Right atrium auricular region (tissue), 2 donors: Measurements from ENCODE around the gene DGKH. TPM values are rescaled to one million over a fixed set of nuclear protein-coding genes. Genes with fewer than 3 reads are reported as not detected.

Experiments used
- DNase-seq: peaks from one replicate; pipeline ENCODE4 v3.0.0-alpha.2; 2019; ENCODE audit warnings: low spot score
- H3K27ac ChIP-seq, 2 donors: fragments of 200-600 bp; sonication (generic); 1 replicate in 1 of 2; 2 replicates in 1 of 2; pipeline ENCODE4 v1.5.1; 2016 to 2019
- H3K27me3 ChIP-seq, 2 donors: fragments of 200-600 bp; sonication (generic); one replicate each; pipeline versions ENCODE4 v1.5.1 to v1.6.0; 2017 to 2019
- H3K36me3 ChIP-seq: fragments of 200-600 bp; sonication (generic); one replicate; pipeline ENCODE4 v1.5.1; 2016
- H3K4me1 ChIP-seq, 2 donors: fragments of 200-600 bp; sonication (generic); one replicate each; pipeline versions ENCODE4 v1.5.1 to v1.6.0; 2017 to 2019
- H3K4me3 ChIP-seq, 2 donors: fragments of 200-600 bp; sonication (generic); 1 replicate in 1 of 2; 2 replicates in 1 of 2; pipeline ENCODE4 v1.5.1; 2017 to 2019; ENCODE audit warnings: mild to moderate bottlenecking in 1 of 2, moderate library complexity in 1 of 2
- H3K9me3 ChIP-seq, 2 donors: fragments of 200-600 bp; sonication (generic); one replicate each; pipeline ENCODE4 v1.5.1; 2019
- CTCF ChIP-seq, 2 donors: fragments of 200-600 bp; sonication (generic); IDR thresholded peaks; one replicate each; pipeline ENCODE4 v1.5.1; 2019; ENCODE audit warnings: antibody characterized with exemption in 2 of 2
- total RNA-seq, 2 donors: library from RNA; depleted of rRNA; stranded (reverse); fragments of >200 nt; gene quantifications; one replicate each; pipeline ENCODE4 v1.1.0, GENCODE V29; 2016

The DGKH gene
- total RNA-seq, 2 donors from 2014 or later: 4.1 to 6.6 TPM

- H3K4me1 ChIP-seq: peaks cover 0 to 6% of the 10 kb centered on the region in 2 donors
- H3K27me3 ChIP-seq: no peaks in the 10 kb centered on the region
- no peak for TF ChIP-seq CTCF (IDR thresholded peaks at IDR 0.05)
- H3K9me3 ChIP-seq: peaks cover 0 to 8% of the 10 kb centered on the region in 2 donors
- no peak overlapping the region for H3K27ac ChIP-seq
- DNase-seq: no peak
- H3K4me3 ChIP-seq: no peak overlapping the region
- no peaks in the 10 kb centered on the region for H3K36me3 ChIP-seq
Observed at GRCh38 chr13:42057918-42058530, 9.6 kb downstream of the DGKH start.

GRCh38 chr13:42061943-42062342 is 13.5 kb downstream of the DGKH start:
- TF ChIP-seq CTCF (IDR thresholded peaks at IDR 0.05): no peak
- DNase-seq: no peak
- Histone ChIP-seq H3K4me3 (no peak overlapping the region), H3K4me1 (no peaks in the 10 kb centered on the region), H3K27ac (no peak overlapping the region), H3K36me3 (no peaks in the 10 kb centered on the region), H3K9me3 (peaks cover 0 to 8% of the 10 kb centered on the region in 2 donors), H3K27me3 (no peaks in the 10 kb centered on the region)

DNA sequence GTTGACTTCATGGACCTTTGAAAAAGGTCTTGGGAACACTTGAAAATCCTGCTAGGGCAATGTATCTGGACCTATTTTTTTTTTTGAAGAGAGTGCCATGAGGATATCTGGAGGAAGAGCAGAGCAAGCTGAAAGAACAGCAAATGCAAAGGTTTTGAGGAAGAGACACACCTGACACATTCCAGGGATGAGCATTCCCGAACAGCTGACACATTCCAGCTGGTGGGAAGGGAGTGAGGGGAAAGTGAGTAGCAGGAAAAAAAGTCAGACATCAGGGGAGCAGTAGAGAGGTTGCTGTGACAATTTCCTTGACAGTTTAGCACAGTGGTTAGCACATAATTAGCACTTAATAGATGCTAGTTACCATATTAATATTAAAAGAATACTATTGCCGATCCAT is 14.7 kb downstream of the DGKH start:
- H3K4me1 ChIP-seq: no peaks in the 10 kb centered on the region
- no peak for TF ChIP-seq CTCF (IDR thresholded peaks at IDR 0.05)
- no peak overlapping the region for H3K27ac ChIP-seq
- H3K27me3 ChIP-seq: no peaks in the 10 kb centered on the region
- H3K4me3 ChIP-seq: no peak overlapping the region
- DNase-seq: no peak
- peaks cover 0 to 8% of the 10 kb centered on the region in 2 donors for H3K9me3 ChIP-seq
- no peaks in the 10 kb centered on the region for H3K36me3 ChIP-seq

- no peak for TF ChIP-seq CTCF (IDR thresholded peaks at IDR 0.05)
- Histone ChIP-seq H3K9me3 (no peaks in the 10 kb centered on the region), H3K27ac (no peak overlapping the region), H3K4me3 (no peak overlapping the region), H3K27me3 (no peaks in the 10 kb centered on the region), H3K36me3 (no peaks in the 10 kb centered on the region), H3K4me1 (no peaks in the 10 kb centered on the region)
- DNase-seq: no peak
Observed at GRCh38 chr13:42064259-42064658, 15.8 kb downstream of the DGKH start.

GRCh38 chr13:42064966-42065365 is 16.5 kb downstream of the DGKH start:
- no peaks in the 10 kb centered on the region for H3K36me3 ChIP-seq
- no peak for TF ChIP-seq CTCF (IDR thresholded peaks at IDR 0.05)
- no peaks in the 10 kb centered on the region for H3K9me3 ChIP-seq
- no peak overlapping the region for H3K4me3 ChIP-seq
- no peak for DNase-seq
- no peaks in the 10 kb centered on the region for H3K4me1 ChIP-seq
- H3K27me3 ChIP-seq: no peaks in the 10 kb centered on the region
- H3K27ac ChIP-seq: no peak overlapping the region

- Histone ChIP-seq H3K4me3 (no peak overlapping the region), H3K4me1 (no peaks in the 10 kb centered on the region), H3K9me3 (no peaks in the 10 kb centered on the region), H3K27ac (no peak overlapping the region), H3K27me3 (no peaks in the 10 kb centered on the region), H3K36me3 (no peaks in the 10 kb centered on the region)
- no peak for DNase-seq
- no peak for TF ChIP-seq CTCF (IDR thresholded peaks at IDR 0.05)
Observed at GRCh38 chr13:42065414-42065813, 17.0 kb downstream of the DGKH start.
